Measurements from ENCODE around the gene TMEM213.
"Not testable (repeated sequence)": the region's sequence is repeated elsewhere in the genome, so short reads cannot be mapped to it uniquely, and the experiment has no call there.

TMEM213 gene

GRCh38 chr7:138797715-138798320 lies at the start of gene TMEM213, which contains the start of gene ATP6V0A4:
Gene TMEM213, plus strand, starts transcription at chr7:138797994. Its CDS starts 111 bp downstream, at chr7:138798105.
Gene ATP6V0A4, minus strand, starts transcription at chr7:138798196. Its CDS starts 26,949 bp downstream, at chr7:138771247.
- DNase-seq = no peak

GRCh38 chr7:138748666-138749065 lies 49.1 kb upstream of the TMEM213 start:
- no peak for DNase-seq

GRCh38 chr7:138749960-138750359 lies 47.8 kb upstream of the TMEM213 start:
- DNase-seq = no peak

GRCh38 chr7:138750473-138750872 lies 47.3 kb upstream of the TMEM213 start:
- DNase-seq = no peak

- DNase-seq = no peak
Observed at GRCh38 chr7:138750901-138751464, 46.8 kb upstream of the TMEM213 start.

- DNase-seq = peak; percentile 91
Observed at GRCh38 chr7:138752518-138753149, 45.2 kb upstream of the TMEM213 start.

GRCh38 chr7:138753150-138753518 lies 44.7 kb upstream of the TMEM213 start:
- no peak for DNase-seq

GRCh38 chr7:138753610-138754009 lies 44.2 kb upstream of the TMEM213 start:
- DNase-seq = no peak

GRCh38 chr7:138755331-138755747 lies 42.5 kb upstream of the TMEM213 start:
- DNase-seq = no peak

- no peak for DNase-seq
Observed at GRCh38 chr7:138755842-138756590, 41.8 kb upstream of the TMEM213 start.

GRCh38 chr7:138756591-138757242 lies 41.1 kb upstream of the TMEM213 start:
- DNase-seq = no peak

- DNase-seq = no peak
Observed at GRCh38 chr7:138768241-138768640, 29.6 kb upstream of the TMEM213 start.

GRCh38 chr7:138770904-138771303 lies 26.9 kb upstream of the TMEM213 start:
- DNase-seq = no peak

- DNase-seq = no peak
Observed at GRCh38 chr7:138773176-138773575, 24.6 kb upstream of the TMEM213 start.

GRCh38 chr7:138773817-138774216 lies 24.0 kb upstream of the TMEM213 start:
- no peak for DNase-seq

- no peak for DNase-seq
Observed at GRCh38 chr7:138776166-138776833, 21.5 kb upstream of the TMEM213 start.

GRCh38 chr7:138781004-138781403 lies 16.8 kb upstream of the TMEM213 start:
- DNase-seq = no peak

- DNase-seq = no peak
Observed at GRCh38 chr7:138784692-138785091, 13.1 kb upstream of the TMEM213 start.

- no peak for DNase-seq
Observed at GRCh38 chr7:138785587-138786437, 12.0 kb upstream of the TMEM213 start.

GRCh38 chr7:138796038-138796615 lies 1.7 kb upstream of the TMEM213 start:
- no peak for DNase-seq

- not testable (repeated sequence) for DNase-seq
Observed at GRCh38 chr7:138797046-138797445, 748 bp upstream of the TMEM213 start.

Data from activated CD4-positive, alpha-beta T cell treated with anti-CD3 and anti-CD28 coated beads for 48 hours (primary cell).